ENCODE results near the gene MRAP2.
"Not testable (repeated sequence)": the region's sequence is repeated elsewhere in the genome, so short reads cannot be mapped to it uniquely, and the experiment has no call there.

GRCh38 chr6:84133385-84133784 lies 99.8 kb downstream of the MRAP2 start:
- TF ChIP-seq, protein P1, sequence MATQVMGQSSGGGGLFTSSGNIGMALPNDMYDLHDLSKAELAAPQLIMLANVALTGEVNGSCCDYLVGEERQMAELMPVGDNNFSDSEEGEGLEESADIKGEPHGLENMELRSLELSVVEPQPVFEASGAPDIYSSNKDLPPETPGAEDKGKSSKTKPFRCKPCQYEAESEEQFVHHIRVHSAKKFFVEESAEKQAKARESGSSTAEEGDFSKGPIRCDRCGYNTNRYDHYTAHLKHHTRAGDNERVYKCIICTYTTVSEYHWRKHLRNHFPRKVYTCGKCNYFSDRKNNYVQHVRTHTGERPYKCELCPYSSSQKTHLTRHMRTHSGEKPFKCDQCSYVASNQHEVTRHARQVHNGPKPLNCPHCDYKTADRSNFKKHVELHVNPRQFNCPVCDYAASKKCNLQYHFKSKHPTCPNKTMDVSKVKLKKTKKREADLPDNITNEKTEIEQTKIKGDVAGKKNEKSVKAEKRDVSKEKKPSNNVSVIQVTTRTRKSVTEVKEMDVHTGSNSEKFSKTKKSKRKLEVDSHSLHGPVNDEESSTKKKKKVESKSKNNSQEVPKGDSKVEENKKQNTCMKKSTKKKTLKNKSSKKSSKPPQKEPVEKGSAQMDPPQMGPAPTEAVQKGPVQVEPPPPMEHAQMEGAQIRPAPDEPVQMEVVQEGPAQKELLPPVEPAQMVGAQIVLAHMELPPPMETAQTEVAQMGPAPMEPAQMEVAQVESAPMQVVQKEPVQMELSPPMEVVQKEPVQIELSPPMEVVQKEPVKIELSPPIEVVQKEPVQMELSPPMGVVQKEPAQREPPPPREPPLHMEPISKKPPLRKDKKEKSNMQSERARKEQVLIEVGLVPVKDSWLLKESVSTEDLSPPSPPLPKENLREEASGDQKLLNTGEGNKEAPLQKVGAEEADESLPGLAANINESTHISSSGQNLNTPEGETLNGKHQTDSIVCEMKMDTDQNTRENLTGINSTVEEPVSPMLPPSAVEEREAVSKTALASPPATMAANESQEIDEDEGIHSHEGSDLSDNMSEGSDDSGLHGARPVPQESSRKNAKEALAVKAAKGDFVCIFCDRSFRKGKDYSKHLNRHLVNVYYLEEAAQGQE (IDR thresholded peaks at IDR 0.05; ENCODE audit: insufficient read depth in 1 of 2, low read depth in 2 of 2, low read length in 1 of 2) = not testable (repeated sequence)
- TF ChIP-seq, protein P2, sequence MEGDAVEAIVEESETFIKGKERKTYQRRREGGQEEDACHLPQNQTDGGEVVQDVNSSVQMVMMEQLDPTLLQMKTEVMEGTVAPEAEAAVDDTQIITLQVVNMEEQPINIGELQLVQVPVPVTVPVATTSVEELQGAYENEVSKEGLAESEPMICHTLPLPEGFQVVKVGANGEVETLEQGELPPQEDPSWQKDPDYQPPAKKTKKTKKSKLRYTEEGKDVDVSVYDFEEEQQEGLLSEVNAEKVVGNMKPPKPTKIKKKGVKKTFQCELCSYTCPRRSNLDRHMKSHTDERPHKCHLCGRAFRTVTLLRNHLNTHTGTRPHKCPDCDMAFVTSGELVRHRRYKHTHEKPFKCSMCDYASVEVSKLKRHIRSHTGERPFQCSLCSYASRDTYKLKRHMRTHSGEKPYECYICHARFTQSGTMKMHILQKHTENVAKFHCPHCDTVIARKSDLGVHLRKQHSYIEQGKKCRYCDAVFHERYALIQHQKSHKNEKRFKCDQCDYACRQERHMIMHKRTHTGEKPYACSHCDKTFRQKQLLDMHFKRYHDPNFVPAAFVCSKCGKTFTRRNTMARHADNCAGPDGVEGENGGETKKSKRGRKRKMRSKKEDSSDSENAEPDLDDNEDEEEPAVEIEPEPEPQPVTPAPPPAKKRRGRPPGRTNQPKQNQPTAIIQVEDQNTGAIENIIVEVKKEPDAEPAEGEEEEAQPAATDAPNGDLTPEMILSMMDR (IDR thresholded peaks at IDR 0.05) = not testable (repeated sequence)
- not testable (repeated sequence) for TF ChIP-seq SIN3A (IDR thresholded peaks at IDR 0.05; ENCODE audit: borderline replicate concordance, insufficient read depth, low read depth, low read length); POLR2AphosphoS5 (IDR thresholded peaks at IDR 0.05; ENCODE audit: low read depth, low read length)
